Inflammatory macrophage (primary cell): ENCODE data around the gene WNT3A.
A peak's percentile ranks its signal among the peaks of the same experiment; 100 is the strongest.
"Not testable (repeated sequence)": the region's sequence is repeated elsewhere in the genome, so short reads cannot be mapped to it uniquely, and the experiment has no call there.

Experiments
- DNase-seq, 2 donors: peaks; one replicate each; pipeline ENCODE4 v3.0.0-alpha.2; 2020 to 2022
- total RNA-seq, 18 experiments: gene quantifications; one replicate each; lab custom pipeline; 2026; ENCODE audit warnings: mixed read lengths in 6 of 18, inconsistent platforms in 2 of 18; lab: John Stamatoyannopoulos, UW

WNT3A gene, protein sequence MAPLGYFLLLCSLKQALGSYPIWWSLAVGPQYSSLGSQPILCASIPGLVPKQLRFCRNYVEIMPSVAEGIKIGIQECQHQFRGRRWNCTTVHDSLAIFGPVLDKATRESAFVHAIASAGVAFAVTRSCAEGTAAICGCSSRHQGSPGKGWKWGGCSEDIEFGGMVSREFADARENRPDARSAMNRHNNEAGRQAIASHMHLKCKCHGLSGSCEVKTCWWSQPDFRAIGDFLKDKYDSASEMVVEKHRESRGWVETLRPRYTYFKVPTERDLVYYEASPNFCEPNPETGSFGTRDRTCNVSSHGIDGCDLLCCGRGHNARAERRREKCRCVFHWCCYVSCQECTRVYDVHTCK
- 0 to 0.07 (median 0) reads per million in 18 experiments for total RNA-seq

DNA sequence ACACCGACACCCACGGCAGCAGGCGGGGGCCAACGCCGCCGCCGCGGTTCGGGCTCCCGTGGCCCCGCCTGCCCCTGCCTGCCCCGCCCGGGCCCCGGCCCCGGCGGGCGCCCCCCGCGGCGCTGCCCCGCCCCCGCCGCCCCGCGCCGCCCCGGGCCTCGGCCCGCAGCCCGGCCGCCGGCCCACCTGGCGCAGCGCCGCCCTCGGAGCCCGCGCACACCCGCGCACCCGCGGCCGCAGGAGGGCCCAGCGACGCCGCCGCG lies at the start of gene WNT3A:
TSS of gene WNT3A (plus strand) at position 213 of the 263 bp plus-strand sequence. CDS start 131 bp downstream, outside the sequence.
- DNase-seq = no peak

- DNase-seq = no peak
Measured at GRCh38 chr1:227958617-227959324, 48.0 kb upstream of the WNT3A start.

GRCh38 chr1:227959325-227959860 lies 47.4 kb upstream of the WNT3A start:
- DNase-seq = no peak

DNA sequence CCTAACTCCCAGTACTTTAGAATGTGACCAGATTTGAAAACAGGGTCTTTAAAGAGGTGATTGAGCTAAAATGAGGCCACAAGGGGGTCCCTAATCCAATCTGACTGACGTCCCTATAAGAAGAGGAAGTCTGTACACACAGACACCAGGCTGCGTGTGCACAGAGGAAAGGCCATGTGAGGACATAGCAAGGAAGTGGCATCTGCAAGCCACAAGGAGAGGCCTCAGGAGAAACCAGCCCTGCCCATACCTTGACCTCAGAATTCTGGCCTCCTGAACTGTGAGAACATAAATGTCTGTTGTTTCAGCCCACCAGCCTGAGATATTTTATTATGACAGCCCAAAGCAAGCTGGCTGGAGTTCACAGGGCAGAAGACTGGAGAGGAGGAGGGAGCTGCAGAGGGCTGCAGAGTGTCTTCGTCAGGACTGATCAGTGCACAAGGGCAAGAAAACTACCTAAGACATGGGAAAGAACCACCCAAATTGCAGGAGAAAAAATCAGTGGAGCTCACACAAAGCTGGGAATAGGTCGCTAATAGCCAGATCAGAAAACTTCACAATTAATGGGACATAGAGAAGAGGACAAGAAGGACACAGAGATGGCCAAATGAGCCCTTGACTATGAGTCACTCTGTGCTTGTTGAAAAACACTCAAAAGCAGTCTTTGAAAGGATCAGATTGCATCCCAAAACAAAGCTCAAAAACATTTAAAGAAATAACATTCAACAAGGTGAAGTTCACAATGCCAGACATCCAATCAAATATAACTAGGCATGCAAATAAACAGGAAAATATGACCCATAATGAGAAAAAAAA lies 44.9 kb upstream of the WNT3A start:
- peak; percentile 35 to 39 for DNase-seq

GRCh38 chr1:227966733-227967132 lies 40.1 kb upstream of the WNT3A start:
- DNase-seq = not testable (repeated sequence)

- DNase-seq = not testable (repeated sequence)
Measured at GRCh38 chr1:227967815-227968214, 39.0 kb upstream of the WNT3A start.

DNA sequence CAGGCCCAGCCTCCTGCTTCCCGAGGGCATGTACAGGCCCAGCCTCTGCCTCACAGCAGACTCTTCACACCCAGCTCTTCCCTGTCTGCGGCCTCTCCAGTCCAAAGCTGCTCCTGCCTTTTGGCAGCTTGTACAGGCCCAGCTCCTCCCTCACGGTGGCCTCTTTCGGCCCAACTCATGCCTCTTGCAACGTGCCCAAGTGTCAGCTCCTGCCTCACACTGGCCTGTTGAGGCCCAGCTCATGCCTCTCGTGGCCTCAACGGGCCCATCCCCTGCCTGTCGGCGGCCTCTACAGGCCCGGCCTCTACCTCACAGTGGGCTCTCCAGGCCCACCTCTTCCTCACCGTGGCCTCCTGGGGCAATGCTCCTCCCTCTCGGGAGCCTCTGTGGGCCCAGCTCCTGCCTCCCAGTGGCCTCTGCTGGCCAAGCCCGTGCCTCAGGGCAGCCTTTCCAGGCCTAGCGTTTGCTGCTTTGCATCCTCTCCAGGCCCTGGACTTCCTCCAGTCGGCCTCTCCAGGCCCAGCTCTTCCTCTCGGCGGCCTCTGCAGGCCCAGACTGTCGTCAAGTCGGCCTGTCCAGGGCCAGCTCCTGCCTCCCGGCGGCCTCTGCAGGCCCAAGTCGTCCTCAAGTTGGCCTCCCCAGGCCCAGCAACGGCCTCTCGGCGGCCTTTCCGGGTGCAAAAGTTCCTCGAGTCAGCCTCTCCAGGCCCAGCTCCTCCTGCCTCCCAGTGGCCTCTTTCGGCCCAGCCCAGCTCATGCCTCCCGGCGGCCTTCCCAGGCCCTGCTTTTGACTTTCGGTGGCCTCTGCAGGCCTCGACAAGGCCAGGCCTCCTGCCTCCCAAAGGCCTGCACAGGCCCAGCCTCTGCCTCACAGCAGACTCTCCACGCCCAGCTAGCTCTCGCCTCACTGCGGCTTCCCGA lies 36.5 kb upstream of the WNT3A start:
- DNase-seq = not testable (repeated sequence)

GRCh38 chr1:227971216-227971615 lies 35.6 kb upstream of the WNT3A start:
- DNase-seq = not testable (repeated sequence)

- DNase-seq = not testable (repeated sequence)
Measured at GRCh38 chr1:227971643-227972282, 35.0 kb upstream of the WNT3A start.

GRCh38 chr1:227972283-227972679 lies 34.5 kb upstream of the WNT3A start:
- not testable (repeated sequence) for DNase-seq

- DNase-seq = not testable (repeated sequence)
Measured at GRCh38 chr1:227972843-227973374, 33.9 kb upstream of the WNT3A start.

- DNase-seq = not testable (repeated sequence)
Measured at GRCh38 chr1:227973724-227974288, 33.0 kb upstream of the WNT3A start.

- not testable (repeated sequence) for DNase-seq
Measured at GRCh38 chr1:227975583-227976283, 31.1 kb upstream of the WNT3A start.

GRCh38 chr1:227987181-227987580 lies 19.6 kb upstream of the WNT3A start:
- no peak for DNase-seq

DNA sequence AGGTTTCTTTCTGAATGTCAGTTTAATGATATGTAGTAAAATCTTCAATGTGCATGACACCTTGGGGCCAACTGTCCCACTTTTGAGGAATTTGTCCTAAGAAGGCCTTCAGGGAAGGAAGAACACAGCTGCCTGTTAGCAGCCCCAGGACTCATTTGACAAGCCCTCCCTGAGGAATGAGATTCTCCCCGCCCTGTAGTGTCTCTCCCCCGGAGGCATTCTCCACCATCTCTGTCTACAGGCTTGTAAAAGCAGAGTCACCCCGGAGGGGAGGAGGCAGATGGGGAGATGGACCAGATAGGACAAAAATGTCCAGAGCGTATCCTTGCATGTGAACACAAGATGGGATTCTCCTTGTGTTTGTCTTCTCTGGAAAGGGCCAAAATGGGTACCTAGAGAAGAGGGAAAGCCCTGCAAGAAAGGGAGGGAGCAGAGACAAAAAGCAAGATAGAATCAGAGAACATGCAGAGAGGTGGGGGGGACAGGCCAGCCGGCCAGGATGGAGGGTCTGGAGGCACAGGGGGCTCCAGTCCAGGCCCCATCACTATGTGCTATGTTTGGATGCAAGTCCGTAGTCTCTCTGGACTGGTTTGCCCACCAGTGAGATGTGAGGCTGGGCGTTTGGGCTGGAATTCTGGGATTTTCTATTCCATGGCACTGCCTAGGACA lies 12.0 kb upstream of the WNT3A start:
- no peak for DNase-seq

- DNase-seq = no peak
Measured at GRCh38 chr1:227996187-227996950, 10.4 kb upstream of the WNT3A start.

- DNase-seq = no peak
Measured at GRCh38 chr1:227998374-227999055, 8.3 kb upstream of the WNT3A start.
